Measurements from ENCODE around the gene TDRD10. TPM values are rescaled to one million over a fixed set of nuclear protein-coding genes. Genes with fewer than 3 reads are reported as not detected.

Gene TDRD10
- total RNA-seq, 1 experiment from 2014 or later = not detected

- Histone ChIP-seq H2AFZ (no peak overlapping the region), H3K36me3 (ENCODE audit: low read depth) (no peaks in the 10 kb centered on the region), H3K79me2 (ENCODE audit: low read depth) (no peaks in the 10 kb centered on the region), H3K4me3 (no peak overlapping the region), H3F3A (ENCODE audit: insufficient read depth, low read depth) (no peaks in the 10 kb centered on the region), H3K9me2 (ENCODE audit: insufficient read depth) (no peaks in the 10 kb centered on the region), H3K9me3 (ENCODE audit: insufficient read depth, low read depth) (no peaks in the 10 kb centered on the region), H3K27ac (no peak overlapping the region), H4K20me1 (ENCODE audit: insufficient read depth) (peaks cover 4% of the 10 kb centered on the region; the same call in 1 of the 2 replicates), H3K27me3 (ENCODE audit: insufficient read depth, low read depth) (peaks cover 91% of the 10 kb centered on the region), H3K4me2 (no peak overlapping the region), H3K4me1 (replicated peaks; ENCODE audit: insufficient read depth) (no peaks in the 10 kb centered on the region)
- ChIA-PET CTCF (no interaction called here), POLR2A (ENCODE audit: unreplicated experiment) (no interaction called here)
- TF ChIP-seq EZH2 (IDR thresholded peaks at IDR 0.05; ENCODE audit: low read depth) (no peak), CTCF (conservative IDR thresholded peaks at IDR 0.05) (no peak)
- DNase-seq = no peak
- intact Hi-C loops (cut with micrococcal nuclease; ENCODE audit: unreplicated experiment) = no loop called here
- BruUV-seq (replicated peaks) = no TSS peak
These were observed 5.6 kb upstream of the TDRD10 start for GRCh38 chr1:154496383-154496782.

DNA sequence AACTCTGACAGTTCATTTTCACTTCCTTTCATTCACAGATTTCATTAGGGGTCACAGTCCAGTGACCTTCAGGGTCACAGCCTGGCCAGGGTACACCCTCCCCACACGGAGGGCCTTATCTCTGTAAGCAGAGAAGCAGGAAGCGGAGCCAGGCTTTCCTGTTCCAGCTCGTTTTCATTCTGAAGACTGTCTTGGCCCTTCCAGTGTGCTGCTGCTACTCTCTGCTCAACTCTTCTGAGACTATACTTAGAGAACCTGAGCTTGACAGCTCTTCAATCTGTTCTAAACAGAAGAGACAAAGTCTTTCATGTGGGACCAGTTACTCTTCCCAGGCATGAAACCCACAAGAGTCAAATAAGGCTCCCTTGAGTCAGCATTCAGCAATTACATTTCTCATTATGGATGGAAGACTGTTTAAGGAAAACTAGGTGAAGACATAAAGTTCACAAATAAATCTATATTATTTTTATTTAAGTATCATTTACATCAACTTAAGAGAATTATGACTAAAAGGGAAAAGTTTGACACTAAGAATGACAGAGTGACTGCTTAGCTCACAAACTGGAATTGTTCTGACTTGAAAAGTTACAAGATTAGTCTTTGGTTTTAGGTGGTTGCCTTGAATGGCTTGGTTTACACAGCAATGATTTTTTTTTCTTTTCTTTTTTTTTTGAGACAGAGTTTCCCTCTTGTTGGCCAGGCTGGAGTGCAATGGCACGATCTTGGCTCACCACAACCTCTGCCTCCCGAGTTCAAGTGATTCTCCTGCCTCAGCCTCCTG lies 4.8 kb upstream of the TDRD10 start:
- H3K27me3 ChIP-seq (ENCODE audit: insufficient read depth, low read depth) = peaks cover 84% of the 10 kb centered on the region
- intact Hi-C loops (cut with micrococcal nuclease; ENCODE audit: unreplicated experiment) = no loop called here
- no TSS peak for BruUV-seq (replicated peaks)

GRCh38 chr1:154499446-154499845 lies 2.6 kb upstream of the TDRD10 start:
- intact Hi-C loops (cut with micrococcal nuclease; ENCODE audit: unreplicated experiment) = no loop called here
- Histone ChIP-seq H4K20me1 (ENCODE audit: insufficient read depth) (no peaks in the 10 kb centered on the region), H3K4me3 (no peak overlapping the region), H3K27me3 (ENCODE audit: insufficient read depth, low read depth) (peaks cover 79% of the 10 kb centered on the region), H2AFZ (no peak overlapping the region), H3F3A (ENCODE audit: insufficient read depth, low read depth) (no peaks in the 10 kb centered on the region), H3K27ac (no peak overlapping the region), H3K79me2 (ENCODE audit: low read depth) (no peaks in the 10 kb centered on the region), H3K4me1 (replicated peaks; ENCODE audit: insufficient read depth) (no peaks in the 10 kb centered on the region), H3K36me3 (ENCODE audit: low read depth) (no peaks in the 10 kb centered on the region), H3K9me3 (ENCODE audit: insufficient read depth, low read depth) (no peaks in the 10 kb centered on the region), H3K9me2 (ENCODE audit: insufficient read depth) (no peaks in the 10 kb centered on the region), H3K4me2 (no peak overlapping the region)
- no peak for TF ChIP-seq CTCF (conservative IDR thresholded peaks at IDR 0.05)
- TF ChIP-seq EZH2 (IDR thresholded peaks at IDR 0.05; ENCODE audit: low read depth) = no peak
- CTCF ChIA-PET = no interaction called here
- POLR2A ChIA-PET (ENCODE audit: unreplicated experiment) = no interaction called here
- BruUV-seq (replicated peaks) = no TSS peak
- no peak for DNase-seq

More for the DNA sequence above, 4.8 kb upstream of the TDRD10 start:
- Histone ChIP-seq H2AFZ (no peak overlapping the region), H3K9me3 (ENCODE audit: insufficient read depth, low read depth) (no peaks in the 10 kb centered on the region), H3F3A (ENCODE audit: insufficient read depth, low read depth) (no peaks in the 10 kb centered on the region), H3K36me3 (ENCODE audit: low read depth) (no peaks in the 10 kb centered on the region), H3K4me1 (replicated peaks; ENCODE audit: insufficient read depth) (no peaks in the 10 kb centered on the region), H3K79me2 (ENCODE audit: low read depth) (no peaks in the 10 kb centered on the region), H4K20me1 (ENCODE audit: insufficient read depth) (no peaks in the 10 kb centered on the region), H3K27ac (no peak overlapping the region), H3K4me2 (no peak overlapping the region), H3K9me2 (ENCODE audit: insufficient read depth) (no peaks in the 10 kb centered on the region), H3K4me3 (no peak overlapping the region)
- CTCF ChIA-PET = no interaction called here
- DNase-seq = no peak
- TF ChIP-seq CTCF (conservative IDR thresholded peaks at IDR 0.05) (no peak), EZH2 (IDR thresholded peaks at IDR 0.05; ENCODE audit: low read depth) (no peak)
- POLR2A ChIA-PET (ENCODE audit: unreplicated experiment) = no interaction called here
